ENCODE measurements around the gene NCBP2. TPM values are rescaled to one million over a fixed set of nuclear protein-coding genes. Genes with fewer than 3 reads are reported as not detected.
"Not testable (repeated sequence)": the region's sequence is repeated elsewhere in the genome, so short reads cannot be mapped to it uniquely, and the experiment has no call there.

Gene NCBP2
- total and polyA plus RNA-seq, 4 donors = 37.4 to 48.6 (median 47.5) TPM

GRCh38 chr3:196947860-196948441, 5.6 kb upstream of the NCBP2 start:
- ATAC-seq (ENCODE audit: insufficient read depth, low FRiP score) (no peak), DNase-seq (no peak)
- H3K36me3 ChIP-seq (ENCODE audit: control insufficient read depth in 4 of 4, insufficient read depth in 4 of 4, low read length in 4 of 4) = peaks cover 0 to 2% (median under 1%) of the 10 kb centered on the region in 4 donors
- WGBS, 2 donors = 86 to 94% methylated on average over 28 of the region's 28 CpGs
- H3K4me1 ChIP-seq (ENCODE audit: control insufficient read depth in 5 of 5, insufficient read depth in 5 of 5, low read length in 5 of 5) = peaks cover 0 to 16% (median 3%) of the 10 kb centered on the region in 5 donors
- H3K27ac ChIP-seq (ENCODE audit: low read depth in 1 of 2, low read length in 1 of 2) = no peak overlapping the region
- no peak overlapping the region for H3K9ac ChIP-seq (ENCODE audit: insufficient read depth in 1 of 2, low read length in 2 of 2)
- H3K4me3 ChIP-seq = no peak overlapping the region
- H3K27me3 ChIP-seq (ENCODE audit: control insufficient read depth in 3 of 3, insufficient read depth in 3 of 3, low read length in 2 of 3) = no peaks in the 10 kb centered on the region
- H3K9me3 ChIP-seq (ENCODE audit: control insufficient read depth in 4 of 4, insufficient read depth in 3 of 4, low read length in 3 of 4) = no peaks in the 10 kb centered on the region
- TF ChIP-seq CTCF (IDR thresholded peaks at IDR 0.05; ENCODE audit: control extremely low read depth, extremely low read depth) = no peak

- 86 to 88% methylated on average over 10 of the region's 10 CpGs for WGBS, 2 donors
- Histone ChIP-seq H3K9me3 (ENCODE audit: control insufficient read depth in 4 of 4, insufficient read depth in 3 of 4, low read length in 3 of 4) (no peaks in the 10 kb centered on the region), H3K27ac (ENCODE audit: low read depth in 1 of 2, low read length in 1 of 2) (no peak overlapping the region), H3K27me3 (ENCODE audit: control insufficient read depth in 3 of 3, insufficient read depth in 3 of 3, low read length in 2 of 3) (no peaks in the 10 kb centered on the region), H3K4me1 (ENCODE audit: control insufficient read depth in 5 of 5, insufficient read depth in 5 of 5, low read length in 5 of 5) (peaks cover 0 to 16% (median 3%) of the 10 kb centered on the region in 5 donors), H3K9ac (ENCODE audit: insufficient read depth in 1 of 2, low read length in 2 of 2) (no peak overlapping the region), H3K36me3 (ENCODE audit: control insufficient read depth in 4 of 4, insufficient read depth in 4 of 4, low read length in 4 of 4) (peaks cover 0 to 2% (median under 1%) of the 10 kb centered on the region in 4 donors), H3K4me3 (no peak overlapping the region)
- ATAC-seq (ENCODE audit: insufficient read depth, low FRiP score) = no peak
- TF ChIP-seq CTCF (IDR thresholded peaks at IDR 0.05; ENCODE audit: control extremely low read depth, extremely low read depth) = no peak
- no peak for DNase-seq
Measured at GRCh38 chr3:196947136-196947859, 5.0 kb upstream of the NCBP2 start.

- H3K4me3 ChIP-seq; ATAC-seq (ENCODE audit: insufficient read depth, low FRiP score); H3K9me3 ChIP-seq (ENCODE audit: control insufficient read depth in 4 of 4, insufficient read depth in 3 of 4, low read length in 3 of 4); H3K9ac ChIP-seq (ENCODE audit: insufficient read depth in 1 of 2, low read length in 2 of 2); H3K27me3 ChIP-seq (ENCODE audit: control insufficient read depth in 3 of 3, insufficient read depth in 3 of 3, low read length in 2 of 3); DNase-seq; H3K27ac ChIP-seq (ENCODE audit: low read depth in 1 of 2, low read length in 1 of 2); H3K36me3 ChIP-seq (ENCODE audit: control insufficient read depth in 4 of 4, insufficient read depth in 4 of 4, low read length in 4 of 4): not testable (repeated sequence)
- peaks cover 0 to 22% (median 5%) of the 10 kb centered on the region in 5 donors for H3K4me1 ChIP-seq (ENCODE audit: control insufficient read depth in 5 of 5, insufficient read depth in 5 of 5, low read length in 5 of 5)
- WGBS, 2 donors = 78 to 87% methylated on average over 14 of the region's 14 CpGs
Measured at GRCh38 chr3:196944037-196944790, 1.9 kb upstream of the NCBP2 start.

- no peak for TF ChIP-seq CTCF (IDR thresholded peaks at IDR 0.05; ENCODE audit: control extremely low read depth, extremely low read depth)
- Histone ChIP-seq H3K4me3 (peak overlapping the region; percentile 93), H3K9me3 (ENCODE audit: control insufficient read depth in 4 of 4, insufficient read depth in 3 of 4, low read length in 3 of 4) (no peaks in the 10 kb centered on the region), H3K27me3 (ENCODE audit: control insufficient read depth in 3 of 3, insufficient read depth in 3 of 3, low read length in 2 of 3) (no peaks in the 10 kb centered on the region), H3K36me3 (ENCODE audit: control insufficient read depth in 4 of 4, insufficient read depth in 4 of 4, low read length in 4 of 4) (peaks cover 3 to 11% (median 8%) of the 10 kb centered on the region in 4 donors), H3K9ac (ENCODE audit: insufficient read depth in 1 of 2, low read length in 2 of 2) (peak overlapping the region; percentile 57 to 79), H3K27ac (ENCODE audit: low read depth in 1 of 2, low read length in 1 of 2) (peak overlapping the region; percentile 85 to 86), H3K4me1 (ENCODE audit: control insufficient read depth in 5 of 5, insufficient read depth in 5 of 5, low read length in 5 of 5) (peaks cover 0 to 19% (median 5%) of the 10 kb centered on the region in 5 donors)
- no peak for ATAC-seq (ENCODE audit: insufficient read depth, low FRiP score)
- WGBS, 2 donors = 1% methylated on average over 25 of the region's 25 CpGs
- peak in 1 of 3 donors; percentile 6 for DNase-seq
Measured at GRCh38 chr3:196942915-196943277, 568 bp upstream of the NCBP2 start.

All from lung (tissue), 12 donors.